Superior temporal gyrus (tissue), 1 donor: ENCODE measurements around the gene EIF5.
"Not testable (repeated sequence)": the region's sequence is repeated elsewhere in the genome, so short reads cannot be mapped to it uniquely, and the experiment has no call there.

Experiments
- DNase-seq: peaks from one replicate; pipeline ENCODE4 v3.0.0-alpha.2; 2016; ENCODE audit errors: extremely low spot score

EIF5 gene

DNA sequence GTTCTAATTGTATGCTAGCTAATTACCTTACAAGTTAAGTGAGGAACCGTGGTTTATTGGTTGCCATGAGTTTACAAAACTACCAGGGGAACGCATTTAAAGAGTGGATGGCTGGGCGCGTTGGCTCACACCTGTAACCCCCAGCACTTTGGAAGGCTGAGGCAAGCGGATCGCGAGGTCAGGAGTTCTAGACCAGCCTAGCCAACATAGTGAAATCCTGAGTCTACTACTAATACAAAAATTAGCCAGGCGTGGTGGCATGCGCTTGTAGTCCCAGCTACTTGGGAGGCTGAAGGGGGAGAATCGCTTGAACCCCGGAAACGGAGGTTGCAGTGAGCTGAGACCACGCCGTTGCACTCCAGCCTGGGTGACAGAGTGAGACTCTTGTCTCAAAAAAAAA lies 2.2 kb downstream of the EIF5 start:
- DNase-seq: no peak

DNA sequence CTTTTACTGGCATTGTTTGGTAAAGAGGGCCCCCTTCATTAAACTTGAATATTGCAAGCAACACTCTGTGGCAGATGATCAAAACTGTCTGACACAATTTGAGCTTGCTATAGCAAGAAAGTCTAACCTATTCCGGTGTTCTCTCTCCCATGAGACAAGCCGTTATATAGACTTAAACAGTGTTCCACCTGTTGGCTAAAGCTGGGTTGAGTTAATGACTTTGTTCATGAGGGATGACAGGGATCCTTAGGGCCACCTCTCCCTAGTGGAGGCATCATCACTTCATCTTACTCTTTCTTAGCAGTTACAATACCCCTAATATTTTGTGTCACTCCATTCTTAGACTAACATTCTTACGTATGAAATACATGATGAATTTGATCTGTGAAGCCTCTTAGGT lies 3.8 kb downstream of the EIF5 start:
- DNase-seq: no peak

DNA sequence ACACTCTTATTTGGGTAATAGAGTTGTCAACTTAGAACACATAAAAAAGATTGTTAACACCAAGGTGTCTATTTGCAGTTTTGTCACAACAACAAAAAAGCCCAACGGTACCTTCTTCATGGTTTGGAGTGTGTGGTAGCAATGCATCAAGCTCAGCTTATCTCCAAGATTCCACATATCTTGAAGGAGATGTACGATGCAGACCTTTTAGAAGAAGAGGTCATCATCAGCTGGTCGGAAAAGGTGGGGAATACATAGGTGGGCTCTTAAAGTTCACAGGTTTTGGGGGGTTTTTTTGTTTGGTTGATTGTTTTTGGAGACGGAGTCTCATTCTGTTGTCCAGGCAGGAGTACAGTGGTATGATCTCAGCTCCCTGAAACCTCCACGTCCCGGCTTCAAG lies 5.5 kb downstream of the EIF5 start:
- no peak for DNase-seq

DNA sequence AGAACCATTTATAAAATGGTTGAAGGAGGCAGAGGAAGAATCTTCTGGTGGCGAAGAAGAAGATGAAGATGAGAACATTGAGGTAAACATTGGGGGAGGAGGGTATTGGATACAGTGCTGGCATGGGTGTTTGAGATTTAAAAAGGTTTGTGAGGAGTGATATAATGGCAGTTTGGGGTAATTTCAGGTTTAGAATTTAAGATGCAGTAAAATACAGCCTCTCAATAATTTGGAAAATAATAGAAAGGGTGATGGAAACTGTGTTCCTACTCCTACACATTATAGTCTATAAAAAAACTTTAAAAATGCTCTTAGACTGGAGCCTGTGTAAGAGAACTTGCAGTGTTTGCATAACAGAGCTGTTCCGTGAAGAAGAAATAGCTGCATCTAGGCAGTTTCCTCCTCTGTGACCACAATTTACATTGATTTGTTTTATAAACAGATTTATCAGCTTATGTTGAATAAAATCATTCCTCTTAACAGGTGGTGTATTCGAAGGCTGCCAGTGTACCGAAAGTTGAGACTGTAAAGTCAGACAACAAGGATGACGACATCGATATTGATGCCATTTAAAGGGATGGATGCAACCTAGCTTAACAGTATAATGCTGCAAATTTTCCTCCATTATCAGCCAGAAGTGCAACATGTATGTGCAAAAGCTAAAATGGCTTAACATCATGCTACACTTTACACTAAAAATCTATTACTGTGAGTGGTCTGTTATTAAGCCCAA lies 6.6 kb downstream of the EIF5 start:
- DNase-seq: no peak

DNA sequence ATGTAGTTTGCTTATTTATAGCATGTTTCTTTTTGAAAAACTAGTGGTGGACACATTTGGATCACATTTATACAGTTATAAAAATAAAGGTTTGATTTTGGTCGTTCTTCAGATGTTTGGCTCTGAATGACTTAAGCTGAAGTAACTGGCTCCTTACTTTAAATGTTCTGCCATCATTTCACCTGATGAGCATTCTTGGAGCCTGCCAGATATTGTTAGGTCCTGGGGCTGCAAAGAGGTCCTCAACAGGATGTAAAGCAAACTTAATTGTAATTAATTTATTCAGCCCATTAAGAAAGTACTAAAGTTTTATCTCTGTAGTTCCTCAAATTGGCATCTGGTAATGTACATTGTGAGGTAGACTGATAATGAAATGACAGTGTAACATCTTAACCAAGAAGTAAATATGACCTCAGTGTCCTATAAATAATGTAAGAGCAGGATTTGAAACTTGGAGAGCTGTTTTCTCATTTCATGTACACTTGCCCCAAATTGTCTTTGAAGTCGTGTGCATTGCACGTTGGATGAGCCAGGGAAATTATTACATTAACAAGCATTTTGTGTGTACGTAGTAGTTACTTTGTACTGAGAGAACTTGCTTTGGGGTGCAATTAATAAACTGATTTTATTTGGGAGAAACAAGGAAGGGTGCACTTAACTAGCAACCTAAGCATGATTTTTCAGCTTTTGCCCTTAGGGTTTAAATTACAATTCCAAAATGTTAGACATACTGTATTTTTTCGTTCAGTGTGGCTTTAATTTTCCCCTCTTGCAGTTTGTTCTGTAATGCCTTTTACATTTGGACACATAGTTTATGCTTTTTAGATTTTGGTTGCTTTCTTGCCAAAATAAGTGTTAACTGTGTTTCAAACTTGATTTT lies 7.5 kb downstream of the EIF5 start:
- DNase-seq: no peak

DNA sequence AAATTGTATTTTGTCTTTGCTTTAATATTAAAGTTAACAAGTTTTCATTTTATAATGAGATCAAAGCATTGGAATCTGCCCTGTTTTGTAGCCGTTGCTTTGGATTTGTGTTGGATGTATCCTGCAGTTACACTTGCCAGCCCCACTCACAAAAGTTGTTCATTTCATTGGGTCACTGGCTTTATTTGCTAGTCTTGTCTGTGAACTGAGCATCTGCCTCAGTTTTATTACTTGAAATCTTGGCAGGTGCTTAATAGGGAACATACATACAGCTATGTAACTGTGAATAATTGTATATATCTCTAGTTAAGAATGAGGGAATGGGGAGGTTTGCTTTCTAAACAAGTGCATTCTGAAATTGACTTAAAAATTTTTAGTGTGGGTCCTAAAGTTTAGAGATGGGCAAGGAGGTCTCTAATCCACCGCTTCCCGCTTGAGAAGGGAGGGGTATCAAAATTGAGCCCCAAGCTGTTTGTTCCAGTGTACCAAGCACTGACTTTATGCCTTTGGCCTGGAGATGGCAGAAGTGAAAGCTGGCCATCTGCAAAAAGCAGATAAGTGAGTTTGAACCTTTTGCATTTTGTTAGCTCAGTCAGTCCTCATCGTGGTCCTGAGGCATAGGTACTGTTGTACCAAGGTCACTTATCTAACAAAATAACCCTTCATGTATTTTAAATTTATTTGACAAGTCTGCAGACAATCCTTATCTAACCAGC lies 9.3 kb downstream of the EIF5 start:
- no peak for DNase-seq

DNA sequence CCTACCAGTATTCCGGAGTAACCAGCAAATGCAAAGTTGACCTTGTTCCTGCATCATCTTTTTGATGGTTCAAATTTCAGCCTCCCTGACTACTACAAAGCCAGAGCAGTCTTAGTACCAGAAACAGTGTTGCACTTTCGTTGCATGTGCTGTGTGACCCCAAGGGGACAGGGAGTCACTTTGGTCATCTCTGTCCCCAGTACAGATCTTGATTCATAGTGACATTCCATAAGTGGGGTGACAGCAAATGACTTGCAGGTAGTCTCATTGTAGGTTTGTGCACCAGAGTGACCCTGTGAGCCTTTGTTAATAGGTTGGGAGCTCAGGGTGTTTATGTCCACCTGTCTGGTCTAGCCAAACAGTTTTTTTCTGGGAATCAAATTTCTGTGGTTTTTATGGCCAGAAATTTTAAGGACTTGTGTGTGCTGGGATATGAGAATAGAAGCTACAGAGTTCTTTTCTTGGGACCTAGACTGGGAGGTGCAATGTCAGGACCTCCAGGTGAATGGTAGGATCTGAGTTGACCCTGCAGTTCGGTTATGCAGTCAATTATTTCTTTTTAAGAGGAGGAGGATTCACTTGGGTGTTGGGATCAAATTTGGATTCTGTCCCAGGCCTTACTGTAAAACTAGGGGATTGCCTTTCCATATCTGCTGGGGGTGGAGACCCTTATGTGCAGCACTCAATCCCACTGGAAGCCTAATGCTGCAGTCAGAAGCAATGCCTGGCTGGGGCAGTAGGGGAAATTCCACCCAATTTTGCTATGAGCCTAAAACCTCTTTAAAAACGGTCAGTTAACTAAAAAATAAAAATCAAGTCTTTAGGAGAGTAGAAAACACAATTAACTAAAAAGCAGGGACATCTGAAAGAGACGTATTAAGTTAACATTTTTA lies 10.1 kb downstream of the EIF5 start:
- no peak for DNase-seq

DNA sequence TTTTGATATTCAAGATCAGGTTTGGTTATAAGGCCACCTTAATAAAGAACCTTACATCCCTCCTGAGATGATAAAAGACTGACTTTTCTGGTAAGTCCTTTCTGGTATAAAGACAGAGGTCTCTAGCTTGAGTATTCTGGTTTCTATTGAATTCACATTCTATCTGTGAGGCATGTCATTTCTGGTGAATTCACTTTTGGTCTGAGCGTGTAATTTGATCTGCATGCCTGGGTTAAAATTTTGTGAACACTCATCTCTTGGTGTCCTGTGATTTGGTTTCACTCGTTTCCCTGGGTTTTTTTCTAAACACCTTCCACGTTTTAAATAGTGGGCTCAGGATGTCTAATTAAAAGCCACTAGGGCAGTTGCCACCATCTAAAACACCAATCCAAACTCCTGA lies 12.2 kb downstream of the EIF5 start:
- no peak for DNase-seq

DNA sequence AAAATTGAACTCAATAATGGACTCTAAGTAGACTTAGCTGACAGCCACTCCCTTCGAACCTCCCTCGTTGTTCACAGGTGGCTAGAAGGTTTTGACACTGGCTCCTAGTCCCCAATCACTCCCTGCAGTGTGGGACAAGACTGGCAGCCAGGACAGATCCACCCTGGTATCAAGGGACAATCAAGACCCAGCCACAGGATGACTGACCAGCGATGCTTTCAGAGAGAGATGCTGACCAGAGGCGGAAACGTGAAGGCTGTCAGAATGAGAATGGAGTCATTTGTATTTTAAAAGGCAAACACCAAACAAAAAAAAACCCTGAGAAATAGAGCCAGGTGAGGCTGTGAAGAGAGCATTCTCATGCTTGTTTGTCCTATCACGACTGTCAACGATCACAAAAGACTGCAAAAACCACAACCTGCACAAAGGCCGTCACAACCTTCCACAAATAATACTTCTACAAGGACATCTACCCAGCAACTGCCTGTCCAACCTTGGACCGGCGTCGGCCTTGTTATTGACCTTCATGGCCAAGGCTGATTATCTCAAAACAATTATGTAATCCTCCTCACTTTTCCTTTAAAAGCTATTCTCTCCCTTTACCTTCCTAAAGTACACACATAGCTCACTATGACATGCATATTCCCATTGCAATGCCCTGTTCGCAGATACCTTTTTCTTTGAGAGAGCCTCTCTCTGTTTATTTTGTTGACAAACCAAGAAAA lies 13.2 kb downstream of the EIF5 start:
- no peak for DNase-seq

DNA sequence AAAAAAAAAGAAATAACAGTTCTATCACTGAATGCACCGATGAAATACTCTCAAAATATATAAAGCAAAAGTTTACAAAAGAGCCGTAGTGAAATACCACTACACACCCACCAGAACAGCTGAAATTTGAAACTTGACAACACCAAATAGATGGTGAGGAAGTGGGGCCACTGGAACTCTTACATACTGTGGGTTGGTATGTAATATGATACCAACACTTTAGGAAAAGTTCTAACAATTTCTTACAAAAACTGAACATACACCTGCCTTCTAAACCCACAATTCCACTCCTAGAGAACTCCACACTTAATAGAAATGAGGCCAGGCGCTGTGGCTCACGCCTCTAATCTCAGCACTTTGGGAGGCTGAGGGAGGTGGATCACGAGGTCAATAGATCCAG lies 14.1 kb downstream of the EIF5 start:
- DNase-seq: no peak

DNA sequence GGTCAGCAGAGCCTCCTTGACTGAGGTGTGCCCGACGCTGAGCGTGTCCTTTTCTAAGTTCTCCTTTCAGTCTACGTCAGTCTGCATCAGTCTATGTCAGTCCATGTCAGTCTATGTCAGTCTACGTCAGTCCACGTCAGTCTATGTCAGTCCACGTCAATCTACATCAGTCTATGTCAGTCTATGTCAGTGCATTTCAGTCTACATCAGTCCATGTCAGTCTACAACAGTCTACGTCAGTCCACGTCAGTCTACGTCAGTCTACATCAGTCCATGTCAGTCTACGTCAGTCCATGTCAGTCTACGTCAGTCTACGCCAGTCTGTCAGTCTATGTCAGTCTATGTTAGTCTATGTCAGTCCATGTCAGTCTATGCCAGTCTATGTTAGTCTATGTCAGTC lies 15.9 kb downstream of the EIF5 start:
- no peak for DNase-seq

DNA sequence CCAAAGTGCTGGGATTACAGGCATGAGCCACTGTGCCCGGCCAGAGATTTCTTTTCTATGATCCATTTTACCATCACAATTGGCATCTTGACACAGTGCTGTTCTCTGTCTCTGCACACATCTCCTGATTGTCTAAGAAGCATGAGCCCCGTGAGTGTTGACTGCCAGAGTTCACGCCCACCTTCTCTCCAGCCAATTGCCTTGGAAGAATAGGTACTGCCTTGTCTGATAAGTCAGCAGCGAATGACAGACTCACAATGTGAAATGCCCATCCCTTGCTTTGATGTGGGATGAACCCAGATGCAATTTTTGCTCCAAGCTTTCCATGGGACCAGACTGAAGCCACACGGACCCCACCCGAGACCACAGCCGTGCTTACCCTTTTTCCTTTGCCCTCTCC lies 19.3 kb downstream of the EIF5 start:
- no peak for DNase-seq

DNA sequence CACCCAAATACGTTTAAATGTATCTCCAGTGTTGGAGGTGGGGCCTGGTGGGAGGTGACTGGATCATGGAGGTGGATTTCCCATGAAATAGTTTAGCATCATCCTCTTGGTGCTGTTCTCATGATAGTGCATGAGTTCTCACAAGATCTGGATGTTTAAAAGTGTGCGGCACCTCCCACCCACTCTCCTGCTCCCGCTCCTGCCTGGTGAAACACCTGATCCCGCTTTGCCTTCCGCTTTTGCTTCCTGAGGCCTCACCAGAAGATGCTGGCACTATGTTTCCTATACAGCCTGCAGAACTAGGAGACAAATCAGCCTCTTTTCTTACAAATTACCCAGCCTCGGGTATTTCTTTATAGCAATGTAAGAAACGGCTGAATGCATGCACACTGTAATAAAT lies 20.1 kb downstream of the EIF5 start:
- DNase-seq: no peak

DNA sequence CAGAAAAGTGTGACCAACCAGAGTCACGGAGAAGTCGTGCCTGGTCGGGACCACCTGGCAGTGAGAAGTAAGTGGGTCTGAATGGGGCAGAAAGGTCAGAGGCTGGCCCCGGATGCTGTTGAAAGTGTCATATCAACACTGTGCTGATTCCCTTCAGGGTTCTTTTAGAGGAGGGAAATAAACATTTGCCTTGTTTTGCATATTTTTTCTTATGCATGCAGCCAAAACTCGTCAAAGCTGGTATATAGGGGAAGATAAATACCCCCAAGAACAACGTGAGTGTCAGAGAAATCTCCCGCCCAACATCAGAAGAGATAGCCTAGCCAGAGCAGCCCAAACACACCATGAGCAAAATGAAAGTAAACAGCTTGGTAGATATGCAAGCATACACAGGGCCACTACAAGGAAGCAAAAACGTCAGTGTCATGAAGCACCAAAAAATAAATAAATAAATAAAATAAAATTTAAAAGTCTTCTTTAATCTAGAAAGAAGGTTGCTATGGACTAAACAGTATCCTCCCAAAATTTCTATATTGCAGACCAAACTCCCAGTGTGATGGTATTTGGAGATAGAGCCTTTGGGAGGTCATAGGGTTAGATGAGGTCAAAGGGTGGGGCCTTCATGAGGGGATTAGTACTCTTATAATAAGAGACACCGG lies 22.1 kb downstream of the EIF5 start:
- no peak for DNase-seq

DNA sequence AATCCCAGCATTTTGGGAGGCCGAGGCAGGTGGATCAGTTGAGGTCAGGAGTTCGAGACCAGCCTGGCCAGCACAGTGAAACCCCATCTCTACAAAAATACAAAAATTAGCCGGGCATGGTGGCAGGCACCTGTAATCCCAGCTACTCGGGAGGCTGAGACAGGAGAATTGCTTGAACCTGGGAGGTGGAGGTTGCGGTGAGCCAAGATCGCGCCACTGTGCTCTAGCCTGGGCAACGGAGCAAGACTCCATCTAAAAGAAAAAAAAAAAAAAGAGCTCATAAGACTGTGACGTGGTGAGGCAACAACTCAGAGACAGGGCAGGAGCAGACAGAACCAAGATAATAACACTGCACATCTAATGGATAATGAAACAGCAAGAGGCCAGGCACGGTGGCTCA lies 23.5 kb downstream of the EIF5 start:
- not testable (repeated sequence) for DNase-seq

DNA sequence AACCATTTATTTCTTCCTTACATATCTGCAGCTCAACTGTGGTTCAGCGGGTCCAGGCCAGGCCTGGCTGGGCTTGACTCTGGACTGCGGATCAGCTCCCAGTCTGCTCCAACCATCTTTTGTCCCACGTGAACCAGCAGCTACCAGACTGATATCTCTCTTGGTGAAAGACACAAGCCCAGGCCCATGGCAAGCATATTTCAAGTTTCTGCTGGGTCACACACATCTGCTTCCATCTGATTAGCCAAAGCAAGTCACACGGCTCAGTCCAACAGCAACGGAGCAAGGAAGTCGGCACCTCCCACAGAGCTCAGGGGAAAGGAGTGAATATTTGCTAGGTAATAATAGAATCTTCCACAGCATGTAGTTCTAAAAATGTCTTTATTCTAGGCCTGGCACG lies 26.5 kb downstream of the EIF5 start:
- no peak for DNase-seq

DNA sequence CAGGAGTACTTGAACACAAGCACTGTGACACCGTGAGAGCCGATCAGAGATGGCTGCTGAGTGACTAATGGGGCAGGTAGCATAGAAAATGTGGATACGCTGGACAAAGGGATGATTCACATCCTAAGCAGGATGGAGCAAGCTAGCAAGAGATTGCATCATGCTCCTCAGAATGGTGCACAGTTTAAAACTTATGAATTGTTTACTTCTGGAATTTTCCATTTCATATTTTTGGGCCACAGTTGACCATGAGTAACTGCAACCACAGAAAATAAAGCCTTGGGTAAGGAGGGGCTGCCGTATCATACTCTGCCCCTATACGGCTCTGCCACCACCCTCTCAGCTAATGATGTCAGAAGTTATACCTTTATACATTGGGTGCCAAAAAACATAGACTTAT lies 27.8 kb downstream of the EIF5 start:
- no peak for DNase-seq

DNA sequence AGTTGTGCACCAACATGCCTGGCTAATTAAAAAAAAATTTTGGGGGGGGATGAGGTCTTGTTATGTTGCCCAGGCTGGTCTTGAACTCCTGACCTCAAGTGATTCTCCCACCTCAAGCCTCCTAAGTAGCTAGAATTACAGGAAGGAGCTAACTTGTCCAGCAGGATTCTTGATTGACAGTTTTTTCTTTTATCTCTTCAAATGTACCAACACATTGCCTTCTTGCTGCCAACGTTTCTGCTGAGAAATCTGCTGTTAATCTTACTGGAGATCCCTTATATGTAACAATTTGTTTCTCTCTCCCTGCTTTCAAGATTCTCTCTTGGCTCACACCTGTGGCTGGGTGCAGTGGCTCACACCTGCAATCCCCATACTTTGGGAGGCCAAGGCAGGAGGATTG lies 28.7 kb downstream of the EIF5 start:
- no peak for DNase-seq

DNA sequence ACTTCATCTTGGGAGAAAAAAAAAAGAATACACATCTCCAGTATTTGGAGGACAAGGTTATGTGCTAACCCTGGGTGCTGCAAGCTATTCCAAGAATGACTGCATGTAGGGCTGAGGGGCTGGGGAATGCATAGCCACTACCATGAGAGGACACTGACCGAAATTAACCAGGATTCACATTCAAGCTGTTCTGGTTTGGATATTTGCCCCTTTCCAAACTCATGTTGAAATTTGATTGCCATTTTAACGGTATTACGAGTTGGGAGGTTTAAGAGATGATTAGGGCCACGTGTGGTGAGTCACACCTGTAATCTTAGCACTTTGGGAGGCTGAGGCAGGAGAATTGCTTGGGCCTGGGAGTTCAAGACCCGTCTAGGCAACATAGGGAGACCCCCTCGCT lies 32.7 kb downstream of the EIF5 start:
- DNase-seq: no peak

DNA sequence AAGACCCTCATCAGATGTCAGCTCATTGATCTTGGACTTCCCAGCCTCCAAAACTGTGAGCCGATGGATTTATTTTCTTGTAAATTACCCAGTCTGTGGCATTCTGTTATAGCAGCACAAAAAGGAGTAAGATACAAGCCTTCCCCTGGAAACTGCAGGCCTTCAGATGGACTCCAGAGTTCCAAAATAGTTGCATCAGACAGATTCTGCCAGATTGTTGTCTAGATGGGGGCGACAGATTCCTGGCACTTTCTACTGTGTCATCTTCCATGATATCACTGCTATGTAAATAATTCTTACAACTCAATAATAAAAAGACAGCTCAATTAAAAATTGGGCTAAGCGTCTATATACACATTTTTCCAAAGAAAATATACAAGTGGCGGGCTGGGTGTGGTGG lies 34.0 kb downstream of the EIF5 start:
- no peak for DNase-seq
